Glutamatergic neuron (in vitro differentiated cells): Measurements from ENCODE around the gene TMEM30A. TPM values are rescaled to one million over a fixed set of nuclear protein-coding genes. Genes with fewer than 3 reads are reported as not detected.

Experiments used
- DNase-seq: peaks from one replicate; pipeline ENCODE4 v3.0.0; 2022
- H3K27ac Mint-ChIP-seq: one replicate; pipeline ENCODE4 v1.8.0; 2020; ENCODE audit warnings: mild to moderate bottlenecking, mixed read lengths, inconsistent platforms; ENCODE audit not compliant: unreplicated experiment
- H3K27me3 Mint-ChIP-seq: one replicate; pipeline ENCODE4 v1.8.0; 2020; ENCODE audit warnings: mild to moderate bottlenecking, moderate library complexity, mixed read lengths, inconsistent platforms; ENCODE audit not compliant: unreplicated experiment
- H3K36me3 Mint-ChIP-seq: one replicate; pipeline ENCODE4 v1.8.0; 2020; ENCODE audit warnings: mild to moderate bottlenecking, mixed read lengths, inconsistent platforms; ENCODE audit not compliant: unreplicated experiment
- H3K4me1 Mint-ChIP-seq: one replicate; pipeline ENCODE4 v1.8.0; 2020; ENCODE audit warnings: mild to moderate bottlenecking, low read depth, mixed read lengths, inconsistent platforms; ENCODE audit not compliant: unreplicated experiment
- H3K4me3 Mint-ChIP-seq: one replicate; pipeline ENCODE4 v1.8.0; 2020; ENCODE audit warnings: mild to moderate bottlenecking, mixed read lengths, inconsistent platforms; ENCODE audit not compliant: unreplicated experiment
- H3K9me3 Mint-ChIP-seq: one replicate; pipeline ENCODE4 v1.8.0; 2020; ENCODE audit warnings: mild to moderate bottlenecking, moderate library complexity, mixed read lengths, inconsistent platforms; ENCODE audit not compliant: unreplicated experiment
- total RNA-seq: library from RNA; stranded (reverse); fragmentation: NEBNext Ultra II Directional; extraction: Animal tissue kit (Norgen Biotek cat#: 25700); gene quantifications from one replicate; pipeline ENCODE4 v1.2.1, GENCODE V29; 2021; ENCODE audit not compliant: unreplicated experiment
- TF ChIP-seq, protein P1 (sequence below): fragments of 200-600 bp; sonication (generic); IDR thresholded peaks from one replicate; pipeline ENCODE4 v1.5.0; 2021; ENCODE audit not compliant: partially characterized antibody, unreplicated experiment

TMEM30A gene
- total RNA-seq, 1 donor from 2014 or later: 88.3 TPM

DNA sequence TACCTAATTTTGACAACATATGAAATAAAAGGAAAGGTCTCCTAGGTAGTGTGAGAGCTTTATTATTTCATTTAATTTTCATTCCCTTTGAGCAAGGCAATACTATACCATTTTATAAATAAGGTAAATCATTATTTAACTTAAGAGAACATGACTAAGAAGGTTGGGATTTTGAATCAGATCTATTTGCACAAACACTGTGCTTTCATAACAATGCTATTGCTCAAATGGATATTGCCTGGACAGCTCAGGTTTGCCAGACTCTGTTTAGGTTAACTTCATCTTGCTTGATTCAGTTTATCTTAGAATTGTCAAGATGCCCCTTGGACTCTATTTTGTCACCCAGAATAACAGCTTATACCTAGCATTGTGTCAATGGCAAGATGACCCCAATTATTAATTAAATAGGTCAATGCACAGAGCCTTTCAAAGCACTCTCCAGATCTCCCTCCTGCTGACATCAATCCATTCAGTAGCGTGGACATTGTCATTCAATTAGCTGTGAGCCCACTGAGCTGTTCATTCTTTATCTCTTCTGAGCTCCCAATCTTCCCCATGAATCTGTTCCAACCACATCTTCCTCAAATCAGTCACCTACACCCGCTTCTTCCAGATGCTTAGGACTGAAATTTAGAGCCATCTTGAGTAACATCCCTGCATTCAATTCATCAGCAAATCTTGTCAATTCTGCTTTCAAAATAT, 42.1 kb upstream of the TMEM30A start:
- Mint-ChIP-seq H3K27me3 (no peaks in the 10 kb centered on the region), H3K4me1 (peaks cover 2% of the 10 kb centered on the region), H3K9me3 (peaks cover under 1% of the 10 kb centered on the region), H3K4me3 (no peak overlapping the region), H3K27ac (no peak overlapping the region), H3K36me3 (peaks cover 7% of the 10 kb centered on the region)
- TF ChIP-seq, protein P1, sequence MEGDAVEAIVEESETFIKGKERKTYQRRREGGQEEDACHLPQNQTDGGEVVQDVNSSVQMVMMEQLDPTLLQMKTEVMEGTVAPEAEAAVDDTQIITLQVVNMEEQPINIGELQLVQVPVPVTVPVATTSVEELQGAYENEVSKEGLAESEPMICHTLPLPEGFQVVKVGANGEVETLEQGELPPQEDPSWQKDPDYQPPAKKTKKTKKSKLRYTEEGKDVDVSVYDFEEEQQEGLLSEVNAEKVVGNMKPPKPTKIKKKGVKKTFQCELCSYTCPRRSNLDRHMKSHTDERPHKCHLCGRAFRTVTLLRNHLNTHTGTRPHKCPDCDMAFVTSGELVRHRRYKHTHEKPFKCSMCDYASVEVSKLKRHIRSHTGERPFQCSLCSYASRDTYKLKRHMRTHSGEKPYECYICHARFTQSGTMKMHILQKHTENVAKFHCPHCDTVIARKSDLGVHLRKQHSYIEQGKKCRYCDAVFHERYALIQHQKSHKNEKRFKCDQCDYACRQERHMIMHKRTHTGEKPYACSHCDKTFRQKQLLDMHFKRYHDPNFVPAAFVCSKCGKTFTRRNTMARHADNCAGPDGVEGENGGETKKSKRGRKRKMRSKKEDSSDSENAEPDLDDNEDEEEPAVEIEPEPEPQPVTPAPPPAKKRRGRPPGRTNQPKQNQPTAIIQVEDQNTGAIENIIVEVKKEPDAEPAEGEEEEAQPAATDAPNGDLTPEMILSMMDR: no peak
- no peak for DNase-seq

GRCh38 chr6:75318900-75319299, 34.3 kb upstream of the TMEM30A start:
- Mint-ChIP-seq H3K27me3 (no peaks in the 10 kb centered on the region), H3K27ac (no peak overlapping the region), H3K9me3 (peaks cover 2% of the 10 kb centered on the region), H3K36me3 (peaks cover 7% of the 10 kb centered on the region), H3K4me1 (no peaks in the 10 kb centered on the region), H3K4me3 (no peak overlapping the region)
- TF ChIP-seq, protein P1: no peak
- DNase-seq: no peak

- Mint-ChIP-seq H3K9me3 (peaks cover 2% of the 10 kb centered on the region), H3K27ac (no peak overlapping the region), H3K4me3 (no peak overlapping the region), H3K4me1 (no peaks in the 10 kb centered on the region), H3K36me3 (peaks cover 6% of the 10 kb centered on the region), H3K27me3 (no peaks in the 10 kb centered on the region)
- no peak for DNase-seq
- TF ChIP-seq, protein P1: no peak
Observed at GRCh38 chr6:75317503-75318206, 33.1 kb upstream of the TMEM30A start.

- Mint-ChIP-seq H3K27me3 (no peaks in the 10 kb centered on the region), H3K4me1 (no peaks in the 10 kb centered on the region), H3K9me3 (no peaks in the 10 kb centered on the region), H3K27ac (no peak overlapping the region), H3K36me3 (peaks cover 6% of the 10 kb centered on the region), H3K4me3 (no peak overlapping the region)
- no peak for DNase-seq
- TF ChIP-seq, protein P1: no peak
Observed at GRCh38 chr6:75315978-75316377, 31.4 kb upstream of the TMEM30A start.

GRCh38 chr6:75308250-75308988, 23.8 kb upstream of the TMEM30A start:
- Mint-ChIP-seq H3K4me3 (no peak overlapping the region), H3K36me3 (peaks cover under 1% of the 10 kb centered on the region), H3K9me3 (no peaks in the 10 kb centered on the region), H3K27me3 (no peaks in the 10 kb centered on the region), H3K27ac (no peak overlapping the region), H3K4me1 (no peaks in the 10 kb centered on the region)
- DNase-seq: peak; percentile 20
- TF ChIP-seq, protein P1: no peak
